DOHH2 (cell line): ENCODE results near the gene CHD5.

Experiments used
- H3F3A ChIP-seq: fragments of 200-600 bp; sonication (generic), shearing (Covaris generic); 2 replicates; pipeline ENCODE4 v1.6.0; 2016; ENCODE audit warnings: antibody characterized with exemption, mild to moderate bottlenecking; ENCODE audit not compliant: control insufficient read depth, insufficient read depth
- H3K27ac ChIP-seq: fragments of 200-600 bp; sonication (generic); 2 replicates; pipeline ENCODE4 v1.5.1; 2014; ENCODE audit warnings: low read depth, mild to moderate bottlenecking, low read length, moderate library complexity
- H3K27me3 ChIP-seq: fragments of 200-600 bp; sonication (generic); 2 replicates; pipeline ENCODE4 v1.6.1; 2014; ENCODE audit warnings: mild to moderate bottlenecking, low read length, mixed read lengths; ENCODE audit not compliant: control insufficient read depth
- H3K36me3 ChIP-seq: fragments of 200-600 bp; sonication (generic); 2 replicates; pipeline ENCODE4 v1.6.1; 2014; ENCODE audit warnings: mild to moderate bottlenecking, low read length, moderate library complexity, mixed read lengths; ENCODE audit not compliant: control insufficient read depth
- H3K4me1 ChIP-seq: fragments of 200-600 bp; sonication (generic); 2 replicates; pipeline ENCODE4 v1.6.1; 2014; ENCODE audit warnings: mild to moderate bottlenecking, low read length, mixed read lengths; ENCODE audit not compliant: control insufficient read depth
- H3K4me2 ChIP-seq: fragments of 200-600 bp; sonication (generic); 2 replicates; pipeline ENCODE4 v1.6.0; 2014; ENCODE audit warnings: mild to moderate bottlenecking, low read length, moderate library complexity
- H3K4me3 ChIP-seq: fragments of 200-600 bp; sonication (generic); 2 replicates; pipeline ENCODE4 v1.5.1; 2014; ENCODE audit warnings: mild to moderate bottlenecking, low read length, mixed read lengths
- H3K79me2 ChIP-seq: fragments of 200-600 bp; sonication (generic); 2 replicates; pipeline ENCODE4 v1.6.1; 2014; ENCODE audit warnings: mild to moderate bottlenecking, low read length, mixed read lengths; ENCODE audit not compliant: control insufficient read depth
- H3K9me2 ChIP-seq: fragments of 200-600 bp; sonication (generic); replicated peaks from 2 replicates; pipeline ENCODE4 v1.6.1; 2014; ENCODE audit warnings: mild to moderate bottlenecking, low read length, mixed read lengths; ENCODE audit not compliant: control insufficient read depth
- H3K9me3 ChIP-seq: fragments of 200-600 bp; sonication (generic); 2 replicates; pipeline ENCODE4 v1.6.1; 2014; ENCODE audit warnings: antibody characterized with exemption, low read length, mixed read lengths; ENCODE audit not compliant: control insufficient read depth, insufficient read depth
- H4K20me1 ChIP-seq: fragments of 200-600 bp; sonication (generic); 2 replicates; pipeline ENCODE4 v1.6.0; 2014; ENCODE audit warnings: low read depth, mild to moderate bottlenecking, antibody characterized with exemption, low read length, moderate library complexity; ENCODE audit not compliant: control insufficient read depth, insufficient read depth
- EZH2phosphoT487 ChIP-seq: fragments of 200-600 bp; sonication (generic); IDR thresholded peaks from 2 replicates; pipeline ENCODE4 v1.6.1; 2017; ENCODE audit warnings: borderline replicate concordance, mild to moderate bottlenecking, antibody characterized with exemption, low read length, moderate library complexity, mixed read lengths
- TF ChIP-seq, protein P1 (sequence below): fragments of 200-600 bp; sonication (generic); IDR thresholded peaks from one replicate; pipeline ENCODE4 v1.5.1; 2014; ENCODE audit warnings: antibody characterized with exemption, mild to moderate bottlenecking, low read depth, low read length; ENCODE audit not compliant: poor library complexity, severe bottlenecking

Gene CHD5

DNA sequence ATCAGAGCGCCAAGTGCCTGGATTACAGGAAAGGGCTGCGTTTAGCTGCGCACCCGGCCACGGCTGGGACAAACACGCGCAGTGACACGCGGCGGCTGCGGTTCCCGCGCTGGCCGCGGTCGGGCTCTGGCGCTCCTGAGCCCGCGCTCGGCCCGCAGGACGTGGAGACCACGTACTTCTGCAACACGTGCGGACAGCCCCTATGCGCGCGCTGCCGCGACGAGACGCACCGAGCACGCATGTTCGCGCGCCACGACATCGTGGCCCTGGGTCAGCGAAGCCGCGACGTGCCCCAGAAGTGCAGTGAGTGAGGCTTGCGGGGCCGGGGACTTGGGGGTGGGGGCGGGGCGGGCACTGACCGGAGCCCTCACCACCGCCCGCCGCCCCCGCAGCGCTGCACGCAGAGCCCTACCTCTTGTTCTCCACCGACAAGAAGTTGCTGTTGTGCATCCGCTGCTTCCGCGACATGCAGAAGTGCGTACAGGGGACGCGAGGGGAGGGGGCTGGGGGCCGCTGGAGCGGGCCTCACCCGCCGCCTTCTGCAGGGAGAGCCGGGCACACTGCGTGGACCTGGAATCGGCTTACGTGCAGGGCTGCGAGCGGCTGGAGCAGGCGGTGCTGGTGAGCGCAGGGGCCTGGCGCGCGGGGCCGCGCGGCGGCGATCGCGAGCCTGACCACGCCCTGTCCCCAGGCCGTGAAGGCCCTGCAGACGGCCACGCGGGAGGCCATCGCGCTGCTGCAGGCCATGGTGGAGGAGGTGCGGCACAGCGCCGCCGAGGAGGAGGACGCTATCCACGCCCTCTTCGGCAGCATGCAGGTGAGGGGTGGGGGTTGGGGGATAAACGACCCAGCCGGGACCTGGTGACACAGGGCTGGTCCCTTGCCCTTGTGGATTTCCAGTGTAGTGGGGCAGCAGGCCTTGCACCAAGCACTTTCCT, 28.9 kb upstream of the CHD5 start:
- TF ChIP-seq EZH2phosphoT487: no peak
- TF ChIP-seq, protein P1, sequence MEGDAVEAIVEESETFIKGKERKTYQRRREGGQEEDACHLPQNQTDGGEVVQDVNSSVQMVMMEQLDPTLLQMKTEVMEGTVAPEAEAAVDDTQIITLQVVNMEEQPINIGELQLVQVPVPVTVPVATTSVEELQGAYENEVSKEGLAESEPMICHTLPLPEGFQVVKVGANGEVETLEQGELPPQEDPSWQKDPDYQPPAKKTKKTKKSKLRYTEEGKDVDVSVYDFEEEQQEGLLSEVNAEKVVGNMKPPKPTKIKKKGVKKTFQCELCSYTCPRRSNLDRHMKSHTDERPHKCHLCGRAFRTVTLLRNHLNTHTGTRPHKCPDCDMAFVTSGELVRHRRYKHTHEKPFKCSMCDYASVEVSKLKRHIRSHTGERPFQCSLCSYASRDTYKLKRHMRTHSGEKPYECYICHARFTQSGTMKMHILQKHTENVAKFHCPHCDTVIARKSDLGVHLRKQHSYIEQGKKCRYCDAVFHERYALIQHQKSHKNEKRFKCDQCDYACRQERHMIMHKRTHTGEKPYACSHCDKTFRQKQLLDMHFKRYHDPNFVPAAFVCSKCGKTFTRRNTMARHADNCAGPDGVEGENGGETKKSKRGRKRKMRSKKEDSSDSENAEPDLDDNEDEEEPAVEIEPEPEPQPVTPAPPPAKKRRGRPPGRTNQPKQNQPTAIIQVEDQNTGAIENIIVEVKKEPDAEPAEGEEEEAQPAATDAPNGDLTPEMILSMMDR: peak; percentile 41

DNA sequence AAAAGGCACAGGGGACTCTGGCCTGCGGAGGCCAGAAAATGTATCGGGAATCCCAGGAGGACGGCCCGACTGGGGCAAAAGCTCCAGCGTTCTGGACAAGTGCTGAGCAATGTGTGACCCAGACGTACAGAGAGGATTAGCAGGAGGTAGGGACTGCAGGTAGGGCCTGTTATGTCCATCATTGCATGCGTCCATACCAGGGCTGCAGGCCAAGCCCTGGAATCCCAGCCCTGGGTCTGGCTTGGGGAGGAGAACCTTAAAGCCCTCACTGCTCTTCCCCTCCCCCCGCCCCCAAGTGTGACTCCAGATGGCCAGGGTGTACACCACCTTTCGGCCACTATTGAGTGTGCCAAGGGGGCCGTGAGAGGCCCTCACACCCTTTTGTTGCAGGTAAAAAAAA, 27.8 kb upstream of the CHD5 start:
- Histone ChIP-seq H4K20me1 (no peaks in the 10 kb centered on the region), H3K9me3 (no peaks in the 10 kb centered on the region), H3K27ac (no peak overlapping the region), H3K79me2 (no peaks in the 10 kb centered on the region), H3F3A (no peaks in the 10 kb centered on the region), H3K27me3 (peaks cover 37% of the 10 kb centered on the region), H3K4me2 (no peak overlapping the region), H3K4me3 (no peak overlapping the region), H3K4me1 (peaks cover 21% of the 10 kb centered on the region), H3K36me3 (no peaks in the 10 kb centered on the region), H3K9me2 (no peaks in the 10 kb centered on the region)
- TF ChIP-seq EZH2phosphoT487: no peak
- TF ChIP-seq, protein P1: no peak

More for the DNA sequence above, 28.9 kb upstream of the CHD5 start:
- Histone ChIP-seq H3K79me2 (no peaks in the 10 kb centered on the region), H3K4me2 (peak overlapping the region; percentile 44), H3F3A (no peaks in the 10 kb centered on the region), H3K4me3 (peak overlapping the region; percentile 36), H3K9me2 (no peaks in the 10 kb centered on the region), H4K20me1 (no peaks in the 10 kb centered on the region), H3K27me3 (peaks cover 38% of the 10 kb centered on the region), H3K4me1 (peaks cover 21% of the 10 kb centered on the region), H3K9me3 (no peaks in the 10 kb centered on the region), H3K27ac (no peak overlapping the region), H3K36me3 (no peaks in the 10 kb centered on the region)

DNA sequence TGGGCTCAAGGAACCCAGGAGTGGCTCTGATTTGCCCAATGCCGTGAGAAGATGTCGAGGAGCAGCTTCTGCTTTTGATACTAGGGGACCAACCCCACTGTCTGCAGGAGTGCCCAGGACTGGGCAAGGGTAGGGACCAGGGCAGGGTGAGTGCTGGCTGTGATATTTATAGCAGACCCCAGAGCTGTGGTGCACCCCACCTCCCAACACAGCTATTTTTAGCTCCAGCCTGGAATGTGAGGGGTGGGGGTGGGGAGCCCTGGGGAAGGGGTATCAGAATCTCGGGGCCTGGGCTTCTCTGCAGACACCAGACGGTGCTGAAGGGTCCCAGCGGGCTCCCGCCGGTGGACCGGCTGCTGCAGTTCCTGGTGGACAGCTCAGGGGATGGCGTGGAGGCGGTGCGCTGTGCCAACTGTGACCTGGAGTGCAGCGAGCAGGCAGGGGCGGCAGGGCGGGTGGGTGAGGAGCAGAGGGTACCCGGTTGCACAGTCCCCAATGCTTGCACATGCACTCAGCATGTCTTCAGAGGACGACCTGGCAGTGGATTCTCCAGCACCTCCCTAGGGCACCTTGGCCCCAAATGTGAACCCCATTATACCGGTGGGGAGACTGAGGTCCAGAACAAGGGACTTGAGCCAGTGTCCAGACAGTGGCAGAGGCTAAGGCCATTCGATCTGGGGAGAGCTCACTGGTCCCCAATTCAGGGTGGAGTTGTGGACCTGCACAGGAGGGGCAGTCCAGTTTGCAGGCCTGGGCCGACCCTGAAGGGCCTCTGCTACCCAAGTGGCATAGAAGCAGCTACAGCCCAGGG, 27.2 kb upstream of the CHD5 start:
- H3K9me2 ChIP-seq: no peaks in the 10 kb centered on the region
- H3F3A ChIP-seq: no peaks in the 10 kb centered on the region
- no peak overlapping the region for H3K27ac ChIP-seq
- no peaks in the 10 kb centered on the region for H4K20me1 ChIP-seq
- TF ChIP-seq EZH2phosphoT487: no peak
- TF ChIP-seq, protein P1: no peak
- H3K4me1 ChIP-seq: peaks cover 15% of the 10 kb centered on the region
- no peaks in the 10 kb centered on the region for H3K9me3 ChIP-seq
- peaks cover 32% of the 10 kb centered on the region for H3K27me3 ChIP-seq
- H3K36me3 ChIP-seq: no peaks in the 10 kb centered on the region
- no peak overlapping the region for H3K4me3 ChIP-seq
- H3K4me2 ChIP-seq: no peak overlapping the region
- no peaks in the 10 kb centered on the region for H3K79me2 ChIP-seq
